GM12878 (cell line): ENCODE measurements around the gene FLAD1. TPM values are rescaled to one million over a fixed set of nuclear protein-coding genes. Genes with fewer than 3 reads are reported as not detected.

Experiments
- ATAC-seq: fragments of 200-7000 bp; cut with Tn5 transposase; 3 replicates; pipeline ENCODE4 v1.9.1; 2020; ENCODE audit warnings: mild to moderate bottlenecking, moderate library complexity
- BruUV-seq: library from RNA; stranded (reverse); fragments of 400-500 nt; replicated peaks from 2 replicates; lab custom pipeline; 2021; lab: Mats Ljungman, UMichigan
- CTCF ChIA-PET: fragments of 300-600 bp; sonication (Branson Sonifier 250); formaldehyde crosslinking; extraction: SDS; loops from one replicate; lab custom pipeline; 2021; ENCODE audit warnings: inconsistent platforms; lab: Yijun Ruan, JAX
- POLR2A ChIA-PET: fragments of 350-600 bp; formaldehyde crosslinking; extraction: SDS; loops from one replicate; lab custom pipeline; 2021; ENCODE audit warnings: inconsistent platforms; lab: Charles Lee
- RAD21 ChIA-PET: fragments of 300-600 bp; sonication (Branson Sonifier 250); formaldehyde crosslinking; loops from one replicate; lab custom pipeline; 2023; ENCODE audit warnings: antibody characterized with exemption; ENCODE audit not compliant: unreplicated experiment; lab: Charles Lee
- SMC1A ChIA-PET: fragments of 300-600 bp; sonication (Branson Sonifier 250); formaldehyde crosslinking; loops from one replicate; lab custom pipeline; 2023; ENCODE audit not compliant: unreplicated experiment, uncharacterized antibody; lab: Charles Lee
- DNase-seq: peaks from one replicate; pipeline ENCODE4 v3.0.0-alpha.2; 2011; ENCODE audit warnings: low read depth, low spot score
- FAIRE-seq: peaks from 3 replicates; lab custom pipeline; 2011; peaks lifted over from hg19 to GRCh38; lab: Jason Lieb, UNC
- H2AFZ ChIP-seq: 2 replicates; pipeline ENCODE4 v1.6.0; 2011; ENCODE audit warnings: low read depth, low read length, control low read depth; ENCODE audit not compliant: control insufficient read depth
- H3K27ac ChIP-seq: 2 replicates; pipeline ENCODE4 v1.5.1; 2011; ENCODE audit warnings: control low read depth; ENCODE audit not compliant: control insufficient read depth, insufficient read depth
- H3K27me3 ChIP-seq, 2 experiments: replicated peaks in 1 of 2; 2 replicates each; pipeline versions ENCODE4 v1.6.0 to v1.6.1; 2011; ENCODE audit warnings: low read length in 1 of 2; ENCODE audit not compliant: control insufficient read depth in 2 of 2, insufficient read depth in 2 of 2
- H3K36me3 ChIP-seq, 2 experiments: 2 replicates each; pipeline ENCODE4 v1.5.1; 2011; ENCODE audit warnings: low read length in 1 of 2; ENCODE audit not compliant: control insufficient read depth in 2 of 2, insufficient read depth in 2 of 2
- H3K4me1 ChIP-seq: 2 replicates; pipeline ENCODE4 v1.6.1; 2011; ENCODE audit warnings: mild to moderate bottlenecking, low read length, moderate library complexity, mixed read lengths; ENCODE audit not compliant: control insufficient read depth, insufficient read depth
- H3K4me2 ChIP-seq: 2 replicates; pipeline ENCODE4 v1.6.0; 2011; ENCODE audit warnings: control low read depth; ENCODE audit not compliant: control insufficient read depth, insufficient read depth
- H3K4me3 ChIP-seq: fragments of 200-600 bp; sonication (generic); 2 replicates; pipeline ENCODE4 v1.5.1; 2016
- H3K79me2 ChIP-seq: 2 replicates; pipeline ENCODE4 v1.6.0; 2011; ENCODE audit warnings: low read length; ENCODE audit not compliant: control insufficient read depth, insufficient read depth
- H3K9ac ChIP-seq: 2 replicates; pipeline ENCODE4 v1.8.0; 2011; ENCODE audit warnings: low read length, control low read depth, mixed read lengths; ENCODE audit not compliant: control insufficient read depth, insufficient read depth
- H3K9me3 ChIP-seq: replicated peaks from 3 replicates; pipeline ENCODE4 v1.5.1; 2011; ENCODE audit warnings: mild to moderate bottlenecking, low read length; ENCODE audit not compliant: control insufficient read depth, insufficient read depth
- H4K20me1 ChIP-seq: 2 replicates; pipeline ENCODE4 v1.6.0; 2011; ENCODE audit not compliant: control insufficient read depth, insufficient read depth
- BACH1 ChIP-seq: fragments of 450-650 bp; IDR thresholded peaks from 2 replicates; pipeline ENCODE4 v1.6.1; 2017; ENCODE audit warnings: mild to moderate bottlenecking, borderline replicate concordance
- CBX5 ChIP-seq: sonication (generic); IDR thresholded peaks from 2 replicates; pipeline ENCODE4 v1.6.1; 2016; ENCODE audit warnings: low read depth, moderate library complexity, mild to moderate bottlenecking, inconsistent platforms
- EP300 ChIP-seq, 2 experiments: fragments of 150-350 bp in 1 of 2; IDR thresholded peaks; 2 replicates each; pipeline ENCODE4 v1.6.1; 2011 to 2012; ENCODE audit warnings: low read depth in 2 of 2, low read length in 2 of 2, borderline replicate concordance in 1 of 2, improper control_type of control experiment in 1 of 2, inconsistent platforms in 1 of 2; ENCODE audit not compliant: control insufficient read depth in 1 of 2
- MTA3 ChIP-seq: IDR thresholded peaks from 2 replicates; pipeline ENCODE4 v1.6.1; 2012; ENCODE audit warnings: low read length, inconsistent platforms, borderline replicate concordance
- NRF1 ChIP-seq: conservative IDR thresholded peaks from 2 replicates; pipeline ENCODE4 v1.6.1; 2011; ENCODE audit warnings: mild to moderate bottlenecking, low read depth, low read length, improper control_type of control experiment
- RELB ChIP-seq: fragments of 450-650 bp; IDR thresholded peaks from 2 replicates; pipeline ENCODE4 v1.6.1; 2017; ENCODE audit warnings: low read depth, mild to moderate bottlenecking, moderate library complexity
- SIX5 ChIP-seq: IDR thresholded peaks from 2 replicates; pipeline ENCODE4 v1.6.1; 2011; ENCODE audit warnings: mild to moderate bottlenecking, low read depth, low read length, moderate library complexity; ENCODE audit not compliant: severe bottlenecking
- SREBF2 ChIP-seq: IDR thresholded peaks from 2 replicates; pipeline ENCODE4 v1.6.1; 2012; ENCODE audit warnings: mild to moderate bottlenecking, low read length
- YY1 ChIP-seq: IDR thresholded peaks from 2 replicates; pipeline ENCODE4 v1.6.1; 2011; ENCODE audit warnings: low read depth, mild to moderate bottlenecking, low read length
- ZBTB11 ChIP-seq: fragments of 450-650 bp; formaldehyde crosslinking; IDR thresholded peaks from 2 replicates; pipeline ENCODE4 v1.5.0; 2022; ENCODE audit warnings: mild to moderate bottlenecking, missing genetic modification characterization
- ZBTB40 ChIP-seq: fragments of 450-650 bp; IDR thresholded peaks from 2 replicates; pipeline ENCODE4 v1.6.1; 2016; ENCODE audit warnings: mild to moderate bottlenecking, moderate library complexity, borderline replicate concordance
- ZNF207 ChIP-seq: fragments of 450-650 bp; IDR thresholded peaks from 2 replicates; pipeline ENCODE4 v1.6.1; 2014; ENCODE audit warnings: antibody characterized with exemption, mild to moderate bottlenecking, borderline replicate concordance
- WGBS: methylation state at CpG from one replicate; pipeline ENCODE4 v1.1.6; 2016; ENCODE audit warnings: low lambda C conversion rate; ENCODE audit not compliant: insufficient replicate concordance, insufficient coverage; ENCODE audit errors: missing lambda C conversion rate; 5-methylcytosine and 5-hydroxymethylcytosine counted together
- in situ Hi-C: fragments of 300-500 bp; cut with MboI; formaldehyde crosslinking; loops from 9 replicates; pipeline ENCODE4 v1.14.3; 2018; ENCODE audit warnings: mixed read lengths
- intact Hi-C: fragments of 100-400 bp; cut with micrococcal nuclease; formaldehyde crosslinking; loops from one replicate; pipeline ENCODE4 v1.14.2; 2022; ENCODE audit not compliant: unreplicated experiment
- polyA plus RNA-seq, 11 experiments: library from polyadenylated mRNA; depleted of rRNA in 4 of 11; unstranded in 6 of 11; stranded (reverse) in 5 of 11; fragments of >200 nt; fragmentation: Nextera tagmentation in 4 of 11; fragmentation: Illumina TruSeq in 1 of 11; extraction: Ambion mirVana in 4 of 11; extraction: Trizol in 1 of 11; gene quantifications; 1 replicate in 1 of 11; 2 replicates in 10 of 11; pipeline versions ENCODE4 v1.2.1 to v1.2.3, GENCODE V29; 2011 to 2016; ENCODE audit warnings: inconsistent platforms in 2 of 11, missing spikeins in 2 of 11, low read depth in 1 of 11
- total RNA-seq, 4 experiments: library from RNA; depleted of rRNA in 3 of 4; stranded (reverse); fragments of >200 nt in 3 of 4; fragmentation: Illumina TruSeq in 1 of 4; extraction: Trizol in 1 of 4; gene quantifications; 2 replicates each; pipeline versions ENCODE4 v1.2.1 to v1.2.3, GENCODE V29; 2013 to 2021

The FLAD1 gene
- total and polyA plus RNA-seq, 10 of the 15 experiments (the other 5 are each of a cell fraction or from before 2014, with no cell fraction given): 22.9 to 93.4 (median 56.6) TPM

GRCh38 chr1:155039308-155039669 is 56.1 kb downstream of the FLAD1 start (continued):
- TF ChIP-seq ZBTB11 (CRISPR knock-in tag): no peak
- no peak for TF ChIP-seq SIX5
- no peak for TF ChIP-seq MTA3
- no peak for TF ChIP-seq BACH1
- no peak for TF ChIP-seq CBX5
- TF ChIP-seq SREBF2: no peak

- Histone ChIP-seq H3K9me3 (no peaks in the 10 kb centered on the region), H3K27ac (no peak overlapping the region), H3K27me3 (peaks cover 5 to 8% of the 10 kb centered on the region in 2 experiments; a peak in 3 of 4 replicates), H4K20me1 (no peaks in the 10 kb centered on the region), H3K4me1 (no peaks in the 10 kb centered on the region), H3K36me3 (no peaks in the 10 kb centered on the region), H2AFZ (no peak overlapping the region), H3K9ac (no peak overlapping the region), H3K4me3 (no peak overlapping the region), H3K4me2 (no peak overlapping the region), H3K79me2 (no peaks in the 10 kb centered on the region)
- ChIA-PET POLR2A (interaction anchor here (0.5 kb wide), 1 partner anchor 551 kb away, joined by 3 read pairs; no protein-coding TSS in a partner anchor), CTCF (interaction anchor here (0.7 to 3.1 kb wide), 6 partner anchors 11 to 573 kb away, joined by 3 to 13 read pairs (median 5); partner anchors contain the start of gene ADAM15), RAD21 (no interaction called here), SMC1A (interaction anchor here (0.6 to 1.5 kb wide), 2 partner anchors 21 to 56 kb away, joined by 3 to 4 read pairs; no protein-coding TSS in a partner anchor)
- in situ Hi-C loops (no loop called here), intact Hi-C loops (no loop called here)
- no TSS peak for BruUV-seq
- DNase-seq (no peak), FAIRE-seq (no peak), ATAC-seq (no peak)
- 74% methylated on average over 14 of the region's 14 CpGs for WGBS
- TF ChIP-seq NRF1 (no peak), ZBTB40 (no peak), ZNF207 (no peak), YY1 (no peak), RELB (no peak), EP300 (IDR thresholded peaks at IDR 0.05; ENCODE audit: borderline replicate concordance in 1 of 2, control insufficient read depth in 1 of 2, low read depth in 2 of 2, low read length in 2 of 2) (no peak)
These were observed 57.4 kb downstream of the FLAD1 start for GRCh38 chr1:155040358-155041093.
